PC-3 (cell line): ENCODE measurements around the gene CDK14. TPM values are rescaled to one million over a fixed set of nuclear protein-coding genes. Genes with fewer than 3 reads are reported as not detected.

Experiments
- ATAC-seq: fragments of 200-7000 bp; cut with Tn5 transposase; 2 replicates; pipeline ENCODE4 v1.9.1; 2020; ENCODE audit warnings: mild to moderate bottlenecking, moderate library complexity
- BruUV-seq: library from RNA; stranded (reverse); fragments of 400-500 nt; replicated peaks from 2 replicates; lab custom pipeline; 2021; lab: Mats Ljungman, UMichigan
- CTCF ChIA-PET: fragments of 300-600 bp; sonication (Branson Sonifier 250); formaldehyde crosslinking; loops from one replicate; lab custom pipeline; 2022; ENCODE audit warnings: antibody characterized with exemption; lab: Charles Lee
- POLR2A ChIA-PET: fragments of 300-600 bp; sonication (Branson Sonifier 250); formaldehyde crosslinking; loops from one replicate; lab custom pipeline; 2022; ENCODE audit warnings: antibody characterized with exemption; ENCODE audit not compliant: unreplicated experiment; lab: Charles Lee
- DNase-seq: peaks from one replicate; pipeline ENCODE4 v3.0.0-alpha.2; 2015
- H2AFZ ChIP-seq: fragments of 300-600 bp; sonication (generic); 2 replicates; pipeline ENCODE4 v1.6.0; 2016; ENCODE audit warnings: antibody characterized with exemption, low read length
- H3F3A ChIP-seq: fragments of 300-600 bp; sonication (generic); one replicate; pipeline ENCODE4 v1.6.0; 2017; ENCODE audit warnings: antibody characterized with exemption, low read length, control low read depth, mild to moderate bottlenecking; ENCODE audit not compliant: unreplicated experiment
- H3K27ac ChIP-seq: fragments of 300-600 bp; sonication (generic); 2 replicates; pipeline ENCODE4 v1.5.1; 2016; ENCODE audit warnings: mild to moderate bottlenecking, low read length
- H3K27me3 ChIP-seq: fragments of 300-600 bp; sonication (generic); 2 replicates; pipeline ENCODE4 v1.6.1; 2016; ENCODE audit warnings: low read length, mixed read lengths
- H3K36me3 ChIP-seq: fragments of 300-600 bp; sonication (generic); 2 replicates; pipeline ENCODE4 v1.6.1; 2016; ENCODE audit warnings: low read depth, mixed run types, low read length, mixed read lengths
- H3K4me1 ChIP-seq: fragments of 300-600 bp; sonication (generic); 2 replicates; pipeline ENCODE4 v1.5.1; 2016; ENCODE audit warnings: low read length; ENCODE audit not compliant: insufficient read depth
- H3K4me2 ChIP-seq: fragments of 300-600 bp; sonication (generic); 2 replicates; pipeline ENCODE4 v1.6.0; 2016; ENCODE audit warnings: low read length
- H3K4me3 ChIP-seq: fragments of 300-600 bp; sonication (generic); 2 replicates; pipeline ENCODE4 v1.5.1; 2016; ENCODE audit warnings: mild to moderate bottlenecking, low read length, mixed read lengths
- H3K79me2 ChIP-seq: fragments of 300-600 bp; sonication (generic); 2 replicates; pipeline ENCODE4 v1.6.1; 2017; ENCODE audit warnings: low read length, mixed read lengths
- H3K9ac ChIP-seq: fragments of 300-600 bp; sonication (generic); 2 replicates; pipeline ENCODE4 v1.6.0; 2016; ENCODE audit warnings: mild to moderate bottlenecking, low read length
- H3K9me2 ChIP-seq: fragments of 300-600 bp; sonication (generic); replicated peaks from 2 replicates; pipeline ENCODE4 v1.6.1; 2016; ENCODE audit warnings: mixed run types, low read length, mixed read lengths
- H3K9me3 ChIP-seq: fragments of 300-600 bp; sonication (generic); 2 replicates; pipeline ENCODE4 v1.6.1; 2016; ENCODE audit warnings: low read length, mixed read lengths
- H4K20me1 ChIP-seq: fragments of 300-600 bp; sonication (generic); 2 replicates; pipeline ENCODE4 v1.6.1; 2016; ENCODE audit warnings: low read length, mixed read lengths
- CTCF ChIP-seq: fragments of 300-600 bp; sonication (generic); conservative IDR thresholded peaks from 2 replicates; pipeline ENCODE4 v1.5.1; 2017; ENCODE audit warnings: antibody characterized with exemption, low read depth, mild to moderate bottlenecking, low read length
- EZH2 ChIP-seq: fragments of 300-600 bp; sonication (generic); IDR thresholded peaks from one replicate; pipeline ENCODE4 v1.6.1; 2017; ENCODE audit warnings: antibody characterized with exemption, mild to moderate bottlenecking, low read length; ENCODE audit not compliant: unreplicated experiment
- EZH2phosphoT487 ChIP-seq: fragments of 300-600 bp; sonication (generic); IDR thresholded peaks from 2 replicates; pipeline ENCODE4 v1.6.1; 2018; ENCODE audit warnings: mild to moderate bottlenecking, antibody characterized with exemption, low read length, borderline replicate concordance
- intact Hi-C: fragments of 100-400 bp; cut with micrococcal nuclease; formaldehyde crosslinking; loops from 2 replicates; pipeline ENCODE4 v1.9.0; 2023
- total RNA-seq: library from RNA; depleted of rRNA; stranded (reverse); fragments of >200 nt; gene quantifications from 2 replicates; pipeline ENCODE4 v1.2.3, GENCODE V29; 2014

CDK14 gene
- total RNA-seq, 1 experiment from 2014 or later = 8.2 TPM

DNA sequence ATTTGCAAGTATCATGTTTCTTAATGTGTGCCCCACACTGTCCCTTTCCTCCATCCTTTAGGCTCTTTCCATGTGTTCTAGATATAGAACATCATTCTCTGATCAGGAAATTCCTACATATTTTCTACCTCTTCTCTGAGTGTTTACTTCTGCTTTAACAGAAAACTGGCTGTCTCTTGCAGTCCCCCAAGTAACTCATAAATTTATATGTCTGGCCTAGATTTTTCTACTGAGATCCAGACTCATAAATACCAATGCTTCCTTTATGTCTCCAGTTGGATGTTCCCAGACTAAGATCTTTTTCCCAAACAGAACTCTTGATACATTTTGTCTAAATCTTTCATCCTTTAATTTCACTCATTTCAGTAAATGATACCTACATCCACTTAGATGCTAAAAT lies 181.8 kb downstream of the CDK14 start:
- Histone ChIP-seq H3K79me2 (no peaks in the 10 kb centered on the region), H3K27ac (no peak overlapping the region)

DNA sequence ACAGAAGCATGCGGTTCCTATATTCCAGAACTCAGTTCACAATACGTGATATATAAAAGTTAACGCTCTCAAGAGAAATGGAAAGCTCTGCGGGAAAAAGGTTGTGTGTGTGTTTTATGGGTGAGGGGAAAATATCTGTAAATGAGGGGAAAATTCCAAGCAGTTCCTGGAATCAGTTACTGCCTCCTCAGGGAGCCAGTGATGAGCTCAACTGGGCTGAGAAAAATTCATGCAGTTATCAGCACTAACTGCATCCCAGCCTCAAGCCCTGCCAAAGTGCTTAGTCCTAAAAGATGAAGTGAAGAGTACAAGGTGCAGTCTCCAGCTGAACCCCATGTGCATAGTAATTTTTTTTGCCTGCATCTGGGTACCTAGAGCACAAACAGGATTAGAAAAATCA lies 191.9 kb downstream of the CDK14 start:
- no peaks in the 10 kb centered on the region for H4K20me1 ChIP-seq
- H3K27ac ChIP-seq = no peak overlapping the region
- no peak overlapping the region for H3K9ac ChIP-seq
- no peak overlapping the region for H3K4me3 ChIP-seq
- no peaks in the 10 kb centered on the region for H3K9me2 ChIP-seq
- H3K4me2 ChIP-seq = no peak overlapping the region
- no peak overlapping the region for H2AFZ ChIP-seq
- ATAC-seq (no peak), DNase-seq (no peak)
- no peaks in the 10 kb centered on the region for H3K79me2 ChIP-seq
- TF ChIP-seq EZH2 (no peak), EZH2phosphoT487 (no peak), CTCF (no peak)
- CTCF ChIA-PET = no interaction called here
- H3K36me3 ChIP-seq = peaks cover 9% of the 10 kb centered on the region; the same call in 1 of the 2 replicates
- POLR2A ChIA-PET = no interaction called here
- H3K27me3 ChIP-seq = no peaks in the 10 kb centered on the region
- H3K4me1 ChIP-seq = no peaks in the 10 kb centered on the region
- BruUV-seq = no TSS peak
- intact Hi-C loops = no loop called here
- no peaks in the 10 kb centered on the region for H3F3A ChIP-seq
- no peaks in the 10 kb centered on the region for H3K9me3 ChIP-seq

More for the DNA sequence above, 181.8 kb downstream of the CDK14 start:
- H3F3A ChIP-seq = no peaks in the 10 kb centered on the region
- no peak for TF ChIP-seq EZH2
- TF ChIP-seq EZH2phosphoT487 = no peak
- no peak for TF ChIP-seq CTCF
- ChIA-PET POLR2A (no interaction called here), CTCF (no interaction called here)
- intact Hi-C loops = no loop called here
- no peak overlapping the region for H3K4me2 ChIP-seq
- H3K9me2 ChIP-seq = no peaks in the 10 kb centered on the region
- DNase-seq (no peak), ATAC-seq (no peak)
- no peaks in the 10 kb centered on the region for H3K4me1 ChIP-seq
- H3K4me3 ChIP-seq = no peak overlapping the region
- H4K20me1 ChIP-seq = no peaks in the 10 kb centered on the region
- no peak overlapping the region for H2AFZ ChIP-seq
- H3K27me3 ChIP-seq = no peaks in the 10 kb centered on the region
- no TSS peak for BruUV-seq
- no peaks in the 10 kb centered on the region for H3K36me3 ChIP-seq
- no peak overlapping the region for H3K9ac ChIP-seq
- no peaks in the 10 kb centered on the region for H3K9me3 ChIP-seq

DNA sequence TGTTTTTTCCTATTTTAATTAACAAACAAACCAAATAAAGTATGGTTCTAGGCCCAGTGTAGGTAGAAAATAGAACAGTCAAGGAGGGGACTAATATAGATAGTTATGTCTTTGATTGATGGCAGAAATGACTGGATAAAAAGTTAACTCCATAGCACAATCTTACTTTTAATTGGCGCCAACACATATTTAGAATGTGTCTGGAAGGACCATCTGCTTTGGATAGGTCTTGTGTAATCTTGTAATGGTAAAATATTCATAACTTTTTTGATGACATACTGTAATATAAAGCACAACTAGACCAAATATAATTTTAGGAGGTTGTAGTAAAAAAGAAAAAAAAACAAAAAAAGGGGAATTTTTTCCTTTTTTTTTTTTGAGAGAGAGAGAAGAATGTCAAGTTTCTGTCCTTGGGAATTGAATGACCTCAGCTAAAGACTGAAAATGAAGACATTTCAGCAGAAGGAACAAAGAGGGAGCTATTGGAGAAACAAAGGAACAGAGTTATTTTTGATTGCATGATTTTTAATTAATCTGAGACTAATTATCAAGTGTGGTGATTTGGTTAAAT lies 193.7 kb downstream of the CDK14 start:
- no peaks in the 10 kb centered on the region for H3F3A ChIP-seq
- no peak overlapping the region for H3K4me3 ChIP-seq
- no peaks in the 10 kb centered on the region for H3K9me2 ChIP-seq
- DNase-seq (no peak), ATAC-seq (no peak)
- H3K4me2 ChIP-seq = no peak overlapping the region
- BruUV-seq = no TSS peak
- H3K9me3 ChIP-seq = no peaks in the 10 kb centered on the region
- no peak overlapping the region for H2AFZ ChIP-seq
- no peaks in the 10 kb centered on the region for H3K4me1 ChIP-seq
- intact Hi-C loops = no loop called here
- ChIA-PET CTCF (no interaction called here), POLR2A (no interaction called here)
- H3K79me2 ChIP-seq = no peaks in the 10 kb centered on the region
- peaks cover 16% of the 10 kb centered on the region; the same call in 1 of the 2 replicates for H3K36me3 ChIP-seq
- no peak overlapping the region for H3K27ac ChIP-seq
- no peaks in the 10 kb centered on the region for H3K27me3 ChIP-seq
- TF ChIP-seq EZH2 (no peak), EZH2phosphoT487 (no peak), CTCF (no peak)
- H3K9ac ChIP-seq = no peak overlapping the region
- no peaks in the 10 kb centered on the region for H4K20me1 ChIP-seq
